DND-41 (cell line): ENCODE data around the gene ALDH5A1.

Experiments used
- ATAC-seq: fragments of 200-7000 bp; cut with Tn5 transposase; 3 replicates; pipeline ENCODE4 v1.9.1; 2021; ENCODE audit warnings: low read depth; ENCODE audit not compliant: insufficient read depth
- DNase-seq: peaks from one replicate; pipeline ENCODE4 v3.0.0-alpha.2; 2020
- H2AFZ ChIP-seq: 2 replicates; pipeline ENCODE4 v1.6.0; 2012; ENCODE audit warnings: low read depth, low read length
- H3K27ac ChIP-seq: 2 replicates; pipeline ENCODE4 v1.5.1; 2012; ENCODE audit warnings: low read length, inconsistent platforms
- H3K27me3 ChIP-seq: fragments of 200-600 bp; sonication (generic); 2 replicates; pipeline ENCODE4 v1.6.0; 2012; ENCODE audit warnings: low read length, mild to moderate bottlenecking, inconsistent platforms; ENCODE audit not compliant: insufficient read depth, poor library complexity
- H3K36me3 ChIP-seq: 2 replicates; pipeline ENCODE4 v1.5.1; 2012; ENCODE audit warnings: low read length, inconsistent platforms; ENCODE audit not compliant: insufficient read depth
- H3K4me1 ChIP-seq: 2 replicates; pipeline ENCODE4 v1.5.1; 2012; ENCODE audit warnings: mild to moderate bottlenecking, low read length; ENCODE audit not compliant: insufficient read depth
- H3K4me2 ChIP-seq: 2 replicates; pipeline ENCODE4 v1.6.0; 2012; ENCODE audit warnings: mild to moderate bottlenecking, moderate library complexity, low read length, inconsistent platforms; ENCODE audit not compliant: insufficient read depth
- H3K4me3 ChIP-seq, 2 experiments: fragments of 200-600 bp in 1 of 2; shearing (Covaris generic) in 1 of 2; 2 replicates each; pipeline ENCODE4 v1.5.1; 2012 to 2016; ENCODE audit warnings: inconsistent platforms in 2 of 2, low read length in 2 of 2, mild to moderate bottlenecking in 2 of 2, low read depth in 1 of 2, moderate library complexity in 1 of 2
- H3K79me2 ChIP-seq: 2 replicates; pipeline ENCODE4 v1.6.0; 2012; ENCODE audit warnings: low read length, inconsistent platforms; ENCODE audit not compliant: insufficient read depth
- H3K9ac ChIP-seq: 2 replicates; pipeline ENCODE4 v1.6.0; 2012; ENCODE audit warnings: low read depth, mild to moderate bottlenecking, inconsistent platforms, low read length, moderate library complexity
- H3K9me3 ChIP-seq: 2 replicates; pipeline ENCODE4 v1.5.1; 2012; ENCODE audit warnings: low read length, moderate library complexity, mild to moderate bottlenecking, inconsistent platforms; ENCODE audit not compliant: insufficient read depth, severe bottlenecking
- H4K20me1 ChIP-seq: 2 replicates; pipeline ENCODE4 v1.6.0; 2012; ENCODE audit warnings: low read length; ENCODE audit not compliant: insufficient read depth
- CTCF ChIP-seq: IDR thresholded peaks from 2 replicates; pipeline ENCODE4 v1.5.1; 2012; ENCODE audit warnings: borderline replicate concordance, low read length, moderate library complexity, mild to moderate bottlenecking; ENCODE audit not compliant: poor library complexity, severe bottlenecking; ENCODE audit errors: extremely low read depth
- EZH2 ChIP-seq: IDR thresholded peaks from 3 replicates; pipeline ENCODE4 v1.6.1; 2012; ENCODE audit warnings: borderline replicate concordance, low read depth, mild to moderate bottlenecking, moderate library complexity, low read length, inconsistent platforms; ENCODE audit not compliant: severe bottlenecking

Gene ALDH5A1

GRCh38 chr6:24453921-24454320 is 40.8 kb upstream of the ALDH5A1 start:
- no peak overlapping the region for H3K9ac ChIP-seq
- no peak overlapping the region for H3K4me3 ChIP-seq
- peaks cover 8% of the 10 kb centered on the region for H3K4me1 ChIP-seq
- no peaks in the 10 kb centered on the region for H3K27me3 ChIP-seq
- no peaks in the 10 kb centered on the region for H4K20me1 ChIP-seq
- H3K79me2 ChIP-seq = no peaks in the 10 kb centered on the region
- H3K4me2 ChIP-seq = no peak overlapping the region
- DNase-seq (no peak), ATAC-seq (no peak)
- no peaks in the 10 kb centered on the region for H3K9me3 ChIP-seq
- TF ChIP-seq CTCF (no peak), EZH2 (no peak)
- H2AFZ ChIP-seq = no peak overlapping the region
- no peaks in the 10 kb centered on the region for H3K36me3 ChIP-seq
- H3K27ac ChIP-seq = no peak overlapping the region

GRCh38 chr6:24454452-24454851 is 40.3 kb upstream of the ALDH5A1 start:
- H3K9ac ChIP-seq = no peak overlapping the region
- H3K4me3 ChIP-seq = no peak overlapping the region
- H2AFZ ChIP-seq = no peak overlapping the region
- H3K4me2 ChIP-seq = no peak overlapping the region
- H4K20me1 ChIP-seq = no peaks in the 10 kb centered on the region
- peaks cover 8% of the 10 kb centered on the region for H3K4me1 ChIP-seq
- ATAC-seq (no peak), DNase-seq (peak; percentile 36)
- H3K27me3 ChIP-seq = no peaks in the 10 kb centered on the region
- H3K79me2 ChIP-seq = no peaks in the 10 kb centered on the region
- H3K36me3 ChIP-seq = no peaks in the 10 kb centered on the region
- TF ChIP-seq CTCF (no peak), EZH2 (no peak)
- H3K27ac ChIP-seq = no peak overlapping the region
- H3K9me3 ChIP-seq = no peaks in the 10 kb centered on the region

GRCh38 chr6:24455061-24455460 is 39.7 kb upstream of the ALDH5A1 start:
- Histone ChIP-seq H3K4me3 (no peak overlapping the region), H3K4me1 (peaks cover 8% of the 10 kb centered on the region), H3K27ac (no peak overlapping the region), H3K9me3 (no peaks in the 10 kb centered on the region), H3K27me3 (no peaks in the 10 kb centered on the region), H3K36me3 (no peaks in the 10 kb centered on the region), H3K9ac (no peak overlapping the region), H3K79me2 (no peaks in the 10 kb centered on the region), H2AFZ (no peak overlapping the region), H3K4me2 (no peak overlapping the region), H4K20me1 (no peaks in the 10 kb centered on the region)
- TF ChIP-seq EZH2 = no peak
- TF ChIP-seq CTCF = no peak
- ATAC-seq = no peak
- no peak for DNase-seq

GRCh38 chr6:24458134-24458533 is 36.6 kb upstream of the ALDH5A1 start:
- Histone ChIP-seq H4K20me1 (no peaks in the 10 kb centered on the region), H3K27me3 (no peaks in the 10 kb centered on the region)

More at GRCh38 chr6:24458134-24458533, 36.6 kb upstream of the ALDH5A1 start:
- DNase-seq (no peak), ATAC-seq (no peak)
- no peaks in the 10 kb centered on the region for H3K4me1 ChIP-seq
- no peak overlapping the region for H3K27ac ChIP-seq
- TF ChIP-seq CTCF (no peak), EZH2 (no peak)
- no peaks in the 10 kb centered on the region for H3K9me3 ChIP-seq
- no peaks in the 10 kb centered on the region for H3K79me2 ChIP-seq
- no peak overlapping the region for H2AFZ ChIP-seq
- no peak overlapping the region for H3K4me3 ChIP-seq
- no peak overlapping the region for H3K9ac ChIP-seq
- H3K36me3 ChIP-seq = no peaks in the 10 kb centered on the region
- no peak overlapping the region for H3K4me2 ChIP-seq
